ENCODE data around the gene DEFB118.
"Not testable (repeated sequence)": the region's sequence is repeated elsewhere in the genome, so short reads cannot be mapped to it uniquely, and the experiment has no call there.

The DEFB118 gene

DNA sequence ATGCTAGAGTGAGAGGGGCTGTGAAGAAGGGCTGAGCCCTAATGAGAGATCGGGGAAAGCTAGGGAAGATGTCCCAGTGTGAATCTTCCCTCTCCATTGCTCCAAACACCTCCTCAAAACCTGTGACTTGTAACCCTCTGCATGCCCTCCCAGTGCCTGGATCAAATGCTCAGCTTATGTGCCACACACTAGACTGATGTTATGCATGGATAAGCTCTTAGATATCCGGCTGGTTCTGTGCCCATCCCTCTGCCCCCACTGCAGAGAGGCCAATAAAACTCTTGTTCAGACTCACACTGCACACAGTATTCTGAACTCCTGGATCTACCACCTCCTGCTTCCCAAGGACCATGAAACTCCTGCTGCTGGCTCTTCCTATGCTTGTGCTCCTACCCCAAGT, at the start of gene DEFB118:
Gene DEFB118, plus strand, starts transcription at position 301 of the 400 bp plus-strand sequence. Its CDS starts 50 bp downstream, at position 351.
- H3K27me3 ChIP-seq (ENCODE audit: insufficient read depth, low read length): peaks cover 18% of the 10 kb centered on the region
- no peak within 1 kb of the TSS for H3K4me3 ChIP-seq (ENCODE audit: low read depth, low read length)
- no peaks in the 10 kb centered on the region for H3K36me3 ChIP-seq (ENCODE audit: insufficient read depth, low read length)
- no peak within 1 kb of the TSS for H3K27ac ChIP-seq (ENCODE audit: low read depth, low read length)
- H2AFZ ChIP-seq (ENCODE audit: low read length, unreplicated experiment): no peak within 1 kb of the TSS
- H3K4me1 ChIP-seq (ENCODE audit: control insufficient read depth, insufficient read depth, low read length, unreplicated experiment): no peaks in the 10 kb centered on the region
- H3K79me2 ChIP-seq (ENCODE audit: control insufficient read depth, insufficient read depth, low read length, unreplicated experiment): no peaks in the 10 kb centered on the region

DNA sequence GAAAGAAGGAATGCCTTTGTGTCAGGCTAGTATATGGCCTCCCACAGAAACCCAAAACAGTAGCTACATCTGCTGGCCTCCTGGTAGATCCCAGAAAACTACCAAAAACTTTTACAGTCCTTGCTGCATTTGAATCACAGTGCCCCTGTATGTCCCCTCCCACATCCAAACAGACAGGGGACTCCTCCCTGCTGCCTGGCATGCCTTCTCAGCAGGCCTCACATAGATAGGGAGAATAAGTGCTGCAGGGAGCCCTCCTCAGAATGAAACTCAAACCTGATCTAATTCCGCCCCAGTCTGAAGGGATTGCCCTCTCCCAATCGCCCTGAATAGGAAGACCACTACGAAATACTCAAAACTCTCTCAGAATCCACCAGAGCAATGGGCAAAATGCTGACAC, 45.9 kb upstream of the DEFB118 start:
- H3K27me3 ChIP-seq (ENCODE audit: insufficient read depth, low read length): no peaks in the 10 kb centered on the region
- no peak overlapping the region for H2AFZ ChIP-seq (ENCODE audit: low read length, unreplicated experiment)
- no peaks in the 10 kb centered on the region for H3K36me3 ChIP-seq (ENCODE audit: insufficient read depth, low read length)
- no peak overlapping the region for H3K4me3 ChIP-seq (ENCODE audit: low read depth, low read length)
- H3K27ac ChIP-seq (ENCODE audit: low read depth, low read length): no peak overlapping the region
- no peaks in the 10 kb centered on the region for H3K4me1 ChIP-seq (ENCODE audit: control insufficient read depth, insufficient read depth, low read length, unreplicated experiment)
- H3K79me2 ChIP-seq (ENCODE audit: control insufficient read depth, insufficient read depth, low read length, unreplicated experiment): no peaks in the 10 kb centered on the region

- no peak overlapping the region for H3K4me3 ChIP-seq (ENCODE audit: low read depth, low read length)
- no peaks in the 10 kb centered on the region for H3K36me3 ChIP-seq (ENCODE audit: insufficient read depth, low read length)
- H3K27ac ChIP-seq (ENCODE audit: low read depth, low read length): no peak overlapping the region
- H3K4me1 ChIP-seq (ENCODE audit: control insufficient read depth, insufficient read depth, low read length, unreplicated experiment): no peaks in the 10 kb centered on the region
- no peak overlapping the region for H2AFZ ChIP-seq (ENCODE audit: low read length, unreplicated experiment)
- no peaks in the 10 kb centered on the region for H3K27me3 ChIP-seq (ENCODE audit: insufficient read depth, low read length)
- H3K79me2 ChIP-seq (ENCODE audit: control insufficient read depth, insufficient read depth, low read length, unreplicated experiment): no peaks in the 10 kb centered on the region
Measured at GRCh38 chr20:31330893-31331292, 37.5 kb upstream of the DEFB118 start.

GRCh38 chr20:31341470-31341869, 26.9 kb upstream of the DEFB118 start:
- no peaks in the 10 kb centered on the region for H3K4me1 ChIP-seq (ENCODE audit: control insufficient read depth, insufficient read depth, low read length, unreplicated experiment)

GRCh38 chr20:31355981-31356380, 12.4 kb upstream of the DEFB118 start:
- no peak overlapping the region for H2AFZ ChIP-seq (ENCODE audit: low read length, unreplicated experiment)
- no peaks in the 10 kb centered on the region for H3K79me2 ChIP-seq (ENCODE audit: control insufficient read depth, insufficient read depth, low read length, unreplicated experiment)
- peaks cover 6% of the 10 kb centered on the region for H3K27me3 ChIP-seq (ENCODE audit: insufficient read depth, low read length)
- H3K27ac ChIP-seq (ENCODE audit: low read depth, low read length): no peak overlapping the region
- no peaks in the 10 kb centered on the region for H3K36me3 ChIP-seq (ENCODE audit: insufficient read depth, low read length)
- no peaks in the 10 kb centered on the region for H3K4me1 ChIP-seq (ENCODE audit: control insufficient read depth, insufficient read depth, low read length, unreplicated experiment)
- H3K4me3 ChIP-seq (ENCODE audit: low read depth, low read length): no peak overlapping the region

More at GRCh38 chr20:31341470-31341869, 26.9 kb upstream of the DEFB118 start:
- H3K27me3 ChIP-seq (ENCODE audit: insufficient read depth, low read length): peaks cover 14% of the 10 kb centered on the region; the same call in 1 of the 2 replicates
- no peak overlapping the region for H3K27ac ChIP-seq (ENCODE audit: low read depth, low read length)
- no peaks in the 10 kb centered on the region for H3K36me3 ChIP-seq (ENCODE audit: insufficient read depth, low read length)
- no peak overlapping the region for H3K4me3 ChIP-seq (ENCODE audit: low read depth, low read length)
- no peak overlapping the region for H2AFZ ChIP-seq (ENCODE audit: low read length, unreplicated experiment)
- H3K79me2 ChIP-seq (ENCODE audit: control insufficient read depth, insufficient read depth, low read length, unreplicated experiment): no peaks in the 10 kb centered on the region

GRCh38 chr20:31363295-31363694, 5.1 kb upstream of the DEFB118 start:
- no peak overlapping the region for H3K4me3 ChIP-seq (ENCODE audit: low read depth, low read length)
- no peaks in the 10 kb centered on the region for H3K79me2 ChIP-seq (ENCODE audit: control insufficient read depth, insufficient read depth, low read length, unreplicated experiment)
- no peaks in the 10 kb centered on the region for H3K36me3 ChIP-seq (ENCODE audit: insufficient read depth, low read length)
- no peak overlapping the region for H3K27ac ChIP-seq (ENCODE audit: low read depth, low read length)
- H2AFZ ChIP-seq (ENCODE audit: low read length, unreplicated experiment): no peak overlapping the region
- no peaks in the 10 kb centered on the region for H3K4me1 ChIP-seq (ENCODE audit: control insufficient read depth, insufficient read depth, low read length, unreplicated experiment)
- H3K27me3 ChIP-seq (ENCODE audit: insufficient read depth, low read length): peaks cover 3% of the 10 kb centered on the region

DNA sequence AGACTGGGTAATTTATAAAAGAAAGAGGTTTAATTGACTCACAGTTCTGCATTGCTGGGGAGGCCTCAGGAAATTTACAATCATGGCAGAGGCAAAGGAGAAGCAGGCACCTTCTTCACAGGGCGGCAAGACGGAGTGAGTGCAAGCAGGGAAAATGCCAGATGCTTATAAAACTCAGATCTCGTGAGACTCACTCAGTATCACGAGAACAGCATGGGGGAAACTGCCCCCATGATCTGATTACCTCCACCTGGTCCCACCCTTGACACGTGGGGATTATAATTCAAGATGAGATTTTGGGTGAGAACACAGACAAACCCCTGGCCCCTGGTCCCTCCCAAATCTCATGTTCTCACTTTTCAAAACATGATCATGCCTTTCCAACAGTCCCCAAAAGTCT, 4.1 kb upstream of the DEFB118 start:
- H3K4me1 ChIP-seq (ENCODE audit: control insufficient read depth, insufficient read depth, low read length, unreplicated experiment); H3K4me3 ChIP-seq (ENCODE audit: low read depth, low read length); H3K79me2 ChIP-seq (ENCODE audit: control insufficient read depth, insufficient read depth, low read length, unreplicated experiment); H3K27ac ChIP-seq (ENCODE audit: low read depth, low read length); H3K27me3 ChIP-seq (ENCODE audit: insufficient read depth, low read length); H2AFZ ChIP-seq (ENCODE audit: low read length, unreplicated experiment); H3K36me3 ChIP-seq (ENCODE audit: insufficient read depth, low read length): not testable (repeated sequence)

GRCh38 chr20:31374346-31374745, 5.9 kb downstream of the DEFB118 start:
- Histone ChIP-seq H3K4me3 (ENCODE audit: low read depth, low read length) (no peak overlapping the region), H3K27me3 (ENCODE audit: insufficient read depth, low read length) (peaks cover 44% of the 10 kb centered on the region), H3K36me3 (ENCODE audit: insufficient read depth, low read length) (no peaks in the 10 kb centered on the region), H3K79me2 (ENCODE audit: control insufficient read depth, insufficient read depth, low read length, unreplicated experiment) (no peaks in the 10 kb centered on the region), H3K27ac (ENCODE audit: low read depth, low read length) (no peak overlapping the region), H3K4me1 (ENCODE audit: control insufficient read depth, insufficient read depth, low read length, unreplicated experiment) (no peaks in the 10 kb centered on the region), H2AFZ (ENCODE audit: low read length, unreplicated experiment) (no peak overlapping the region)

DNA sequence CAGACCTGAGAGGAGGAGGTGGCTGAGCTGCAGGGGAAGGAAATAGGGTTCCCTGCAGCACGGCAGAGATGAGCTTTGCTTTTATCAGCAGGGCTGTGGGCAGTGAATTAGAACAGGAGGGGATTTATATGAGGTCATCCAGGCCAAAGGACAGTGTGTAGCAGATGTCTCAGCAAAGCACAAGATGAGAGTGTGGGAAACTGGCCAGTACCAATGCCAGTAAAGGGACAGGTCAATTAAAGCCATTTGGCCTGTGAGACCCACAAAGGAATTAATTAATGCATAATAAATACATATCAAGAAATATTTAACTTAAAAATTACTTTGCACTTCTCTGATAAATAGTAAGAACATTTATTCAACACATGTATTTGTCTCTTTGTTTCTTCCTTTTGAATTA, 22.1 kb downstream of the DEFB118 start, which contains the start of gene DEFB119:
Gene DEFB119, minus strand, starts transcription at position 101 of the 400 bp plus-strand sequence. CDS start 107 bp downstream, outside the sequence.
- H3K27ac ChIP-seq (ENCODE audit: low read depth, low read length): no peak within 1 kb of the TSS
- no peaks in the 10 kb centered on the region for H3K36me3 ChIP-seq (ENCODE audit: insufficient read depth, low read length)
- H3K4me1 ChIP-seq (ENCODE audit: control insufficient read depth, insufficient read depth, low read length, unreplicated experiment): no peaks in the 10 kb centered on the region
- H3K27me3 ChIP-seq (ENCODE audit: insufficient read depth, low read length): peaks cover 24% of the 10 kb centered on the region
- H2AFZ ChIP-seq (ENCODE audit: low read length, unreplicated experiment): no peak within 1 kb of the TSS
- H3K79me2 ChIP-seq (ENCODE audit: control insufficient read depth, insufficient read depth, low read length, unreplicated experiment): no peaks in the 10 kb centered on the region
- H3K4me3 ChIP-seq (ENCODE audit: low read depth, low read length): no peak within 1 kb of the TSS

- Histone ChIP-seq H3K36me3 (ENCODE audit: insufficient read depth, low read length) (no peaks in the 10 kb centered on the region), H2AFZ (ENCODE audit: low read length, unreplicated experiment) (no peak overlapping the region), H3K4me1 (ENCODE audit: control insufficient read depth, insufficient read depth, low read length, unreplicated experiment) (no peaks in the 10 kb centered on the region), H3K79me2 (ENCODE audit: control insufficient read depth, insufficient read depth, low read length, unreplicated experiment) (no peaks in the 10 kb centered on the region), H3K4me3 (ENCODE audit: low read depth, low read length) (no peak overlapping the region), H3K27ac (ENCODE audit: low read depth, low read length) (no peak overlapping the region), H3K27me3 (ENCODE audit: insufficient read depth, low read length) (peaks cover 23% of the 10 kb centered on the region)
Measured at GRCh38 chr20:31392836-31393235, 24.4 kb downstream of the DEFB118 start.

GRCh38 chr20:31394900-31395299, 26.5 kb downstream of the DEFB118 start:
- Histone ChIP-seq H3K36me3 (ENCODE audit: insufficient read depth, low read length) (no peaks in the 10 kb centered on the region), H3K27ac (ENCODE audit: low read depth, low read length) (no peak overlapping the region), H2AFZ (ENCODE audit: low read length, unreplicated experiment) (no peak overlapping the region)

More at GRCh38 chr20:31394900-31395299, 26.5 kb downstream of the DEFB118 start:
- no peaks in the 10 kb centered on the region for H3K79me2 ChIP-seq (ENCODE audit: control insufficient read depth, insufficient read depth, low read length, unreplicated experiment)
- peaks cover 17% of the 10 kb centered on the region for H3K27me3 ChIP-seq (ENCODE audit: insufficient read depth, low read length)
- no peak overlapping the region for H3K4me3 ChIP-seq (ENCODE audit: low read depth, low read length)
- H3K4me1 ChIP-seq (ENCODE audit: control insufficient read depth, insufficient read depth, low read length, unreplicated experiment): no peaks in the 10 kb centered on the region
